Hepatocyte (in vitro differentiated cells): ENCODE data around the gene MEP1B. TPM values are rescaled to one million over a fixed set of nuclear protein-coding genes. Genes with fewer than 3 reads are reported as not detected.
"Not testable (repeated sequence)": the region's sequence is repeated elsewhere in the genome, so short reads cannot be mapped to it uniquely, and the experiment has no call there.

Source experiments
- DNase-seq: peaks from one replicate; pipeline ENCODE4 v3.0.0-alpha.2; 2016; ENCODE audit warnings: low spot score
- H2AFZ ChIP-seq: fragments of 200-600 bp; sonication (generic); 2 replicates; pipeline ENCODE4 v1.6.0; 2016; ENCODE audit warnings: antibody characterized with exemption, mild to moderate bottlenecking
- H3K27ac ChIP-seq: fragments of 200-600 bp; sonication (generic); 2 replicates; pipeline ENCODE4 v1.5.1; 2016; ENCODE audit warnings: mild to moderate bottlenecking
- H3K27me3 ChIP-seq: fragments of 200-600 bp; sonication (generic); 2 replicates; pipeline ENCODE4 v1.6.1; 2016
- H3K36me3 ChIP-seq: fragments of 200-600 bp; sonication (generic); replicated peaks from 2 replicates; pipeline ENCODE4 v1.5.1; 2016; ENCODE audit warnings: low read depth; ENCODE audit not compliant: insufficient read depth
- H3K4me1 ChIP-seq: fragments of 200-600 bp; sonication (generic); 2 replicates; pipeline ENCODE4 v1.5.1; 2016; ENCODE audit warnings: mild to moderate bottlenecking, moderate library complexity; ENCODE audit not compliant: insufficient read depth
- H3K4me2 ChIP-seq: fragments of 200-600 bp; sonication (generic); 2 replicates; pipeline ENCODE4 v1.6.0; 2016
- H3K4me3 ChIP-seq: fragments of 200-600 bp; sonication (generic); 2 replicates; pipeline ENCODE4 v1.5.1; 2016; ENCODE audit warnings: mild to moderate bottlenecking
- H3K79me2 ChIP-seq: fragments of 200-600 bp; sonication (generic); 2 replicates; pipeline ENCODE4 v1.6.0; 2017; ENCODE audit warnings: mild to moderate bottlenecking
- H3K9me2 ChIP-seq: fragments of 200-600 bp; sonication (generic); replicated peaks from 2 replicates; pipeline ENCODE4 v1.6.0; 2017; ENCODE audit warnings: mild to moderate bottlenecking; ENCODE audit not compliant: insufficient read depth
- H3K9me3 ChIP-seq: fragments of 200-600 bp; sonication (generic); 2 replicates; pipeline ENCODE4 v1.5.1; 2016; ENCODE audit warnings: low read depth, mild to moderate bottlenecking
- H4K20me1 ChIP-seq: fragments of 200-600 bp; sonication (generic); 2 replicates; pipeline ENCODE4 v1.6.0; 2016; ENCODE audit warnings: mild to moderate bottlenecking; ENCODE audit not compliant: insufficient read depth, poor library complexity, severe bottlenecking
- EZH2 ChIP-seq: fragments of 200-600 bp; sonication (generic); IDR thresholded peaks from 2 replicates; pipeline ENCODE4 v1.6.1; 2016; ENCODE audit warnings: antibody characterized with exemption, mild to moderate bottlenecking, borderline replicate concordance
- EZH2phosphoT487 ChIP-seq: fragments of 200-600 bp; sonication (generic); IDR thresholded peaks from one replicate; pipeline ENCODE4 v1.6.1; 2018; ENCODE audit warnings: antibody characterized with exemption, mild to moderate bottlenecking, low read depth, moderate library complexity; ENCODE audit not compliant: unreplicated experiment, severe bottlenecking
- WGBS: methylation state at CpG from one replicate; pipeline ENCODE4 v1.1.6; 2016; ENCODE audit warnings: low lambda C conversion rate; ENCODE audit errors: missing lambda C conversion rate; 5-methylcytosine and 5-hydroxymethylcytosine counted together
- polyA plus RNA-seq: library from polyadenylated mRNA; unstranded; fragments of >200 nt; fragmentation: Nextera tagmentation; extraction: Ambion mirVana; gene quantifications from 2 replicates; pipeline ENCODE4 v1.2.1, GENCODE V29; 2016
- total RNA-seq: library from RNA; depleted of rRNA; stranded (reverse); fragments of >200 nt; gene quantifications from 2 replicates; pipeline ENCODE4 v1.2.3, GENCODE V29; 2014
- TF ChIP-seq, protein P1 (sequence below): fragments of 200-600 bp; sonication (generic); IDR thresholded peaks from 2 replicates; pipeline ENCODE4 v1.5.1; 2016; ENCODE audit warnings: antibody characterized with exemption, mild to moderate bottlenecking; ENCODE audit not compliant: poor library complexity

Gene MEP1B
- total and polyA plus RNA-seq, 2 experiments from 2014 or later = 0.22 to 2.3 TPM

DNA sequence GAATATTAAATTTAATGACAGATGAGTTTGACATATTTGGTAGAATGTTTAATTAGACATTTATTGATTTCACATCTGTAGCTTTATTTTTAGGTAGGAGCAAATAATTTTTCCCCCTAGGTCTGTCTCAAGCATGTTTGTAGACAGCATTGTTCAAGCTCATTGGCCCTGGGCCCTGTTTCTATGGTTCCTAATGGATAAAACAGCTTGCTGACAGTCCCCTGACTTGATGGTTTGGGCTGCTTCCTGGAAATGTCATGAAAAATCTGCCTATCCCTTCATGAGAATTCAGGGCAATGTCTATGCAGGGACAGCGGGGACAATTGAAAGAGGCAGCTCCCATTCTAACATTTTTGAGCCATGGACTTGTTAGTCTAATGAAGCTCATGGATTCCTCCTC, 14.6 kb upstream of the MEP1B start:
- H3K27ac ChIP-seq = no peak overlapping the region
- H3K4me3 ChIP-seq = no peak overlapping the region
- no peaks in the 10 kb centered on the region for H3K9me3 ChIP-seq
- H3K4me1 ChIP-seq = no peaks in the 10 kb centered on the region
- no peaks in the 10 kb centered on the region for H3K27me3 ChIP-seq
- H4K20me1 ChIP-seq = no peaks in the 10 kb centered on the region
- H2AFZ ChIP-seq = no peak overlapping the region
- no peak for DNase-seq
- H3K79me2 ChIP-seq = no peaks in the 10 kb centered on the region
- WGBS = 90% methylated on average over 1 of the region's 1 CpG
- no peaks in the 10 kb centered on the region for H3K36me3 ChIP-seq
- no peak overlapping the region for H3K4me2 ChIP-seq
- TF ChIP-seq, protein P1, sequence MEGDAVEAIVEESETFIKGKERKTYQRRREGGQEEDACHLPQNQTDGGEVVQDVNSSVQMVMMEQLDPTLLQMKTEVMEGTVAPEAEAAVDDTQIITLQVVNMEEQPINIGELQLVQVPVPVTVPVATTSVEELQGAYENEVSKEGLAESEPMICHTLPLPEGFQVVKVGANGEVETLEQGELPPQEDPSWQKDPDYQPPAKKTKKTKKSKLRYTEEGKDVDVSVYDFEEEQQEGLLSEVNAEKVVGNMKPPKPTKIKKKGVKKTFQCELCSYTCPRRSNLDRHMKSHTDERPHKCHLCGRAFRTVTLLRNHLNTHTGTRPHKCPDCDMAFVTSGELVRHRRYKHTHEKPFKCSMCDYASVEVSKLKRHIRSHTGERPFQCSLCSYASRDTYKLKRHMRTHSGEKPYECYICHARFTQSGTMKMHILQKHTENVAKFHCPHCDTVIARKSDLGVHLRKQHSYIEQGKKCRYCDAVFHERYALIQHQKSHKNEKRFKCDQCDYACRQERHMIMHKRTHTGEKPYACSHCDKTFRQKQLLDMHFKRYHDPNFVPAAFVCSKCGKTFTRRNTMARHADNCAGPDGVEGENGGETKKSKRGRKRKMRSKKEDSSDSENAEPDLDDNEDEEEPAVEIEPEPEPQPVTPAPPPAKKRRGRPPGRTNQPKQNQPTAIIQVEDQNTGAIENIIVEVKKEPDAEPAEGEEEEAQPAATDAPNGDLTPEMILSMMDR = no peak
- TF ChIP-seq EZH2phosphoT487 (no peak), EZH2 (no peak)
- H3K9me2 ChIP-seq = no peaks in the 10 kb centered on the region

DNA sequence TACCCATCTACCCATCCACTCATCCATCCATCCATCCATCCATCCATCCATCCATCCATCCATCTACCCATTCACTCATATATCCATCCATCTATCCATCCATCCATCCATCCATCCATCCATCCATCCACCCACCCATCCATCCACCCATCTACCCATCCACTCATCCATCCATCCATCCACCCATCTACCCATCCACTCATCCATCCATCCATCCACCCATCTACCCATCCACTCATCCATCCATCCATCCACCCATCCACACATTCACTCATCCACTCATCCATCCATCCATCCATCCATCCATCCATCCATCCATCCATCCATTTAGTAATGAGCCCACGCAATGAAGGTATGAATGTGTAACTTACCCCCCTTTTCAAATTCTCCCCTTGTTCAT, 13.1 kb upstream of the MEP1B start:
- H4K20me1 ChIP-seq, H3K9me2 ChIP-seq, H3K27ac ChIP-seq, H3K79me2 ChIP-seq, H3K9me3 ChIP-seq, H3K4me1 ChIP-seq, H3K27me3 ChIP-seq, H3K4me3 ChIP-seq, H2AFZ ChIP-seq, H3K36me3 ChIP-seq, H3K4me2 ChIP-seq, DNase-seq: not testable (repeated sequence)
- WGBS = 94% methylated on average over 1 of the region's 1 CpG

DNA sequence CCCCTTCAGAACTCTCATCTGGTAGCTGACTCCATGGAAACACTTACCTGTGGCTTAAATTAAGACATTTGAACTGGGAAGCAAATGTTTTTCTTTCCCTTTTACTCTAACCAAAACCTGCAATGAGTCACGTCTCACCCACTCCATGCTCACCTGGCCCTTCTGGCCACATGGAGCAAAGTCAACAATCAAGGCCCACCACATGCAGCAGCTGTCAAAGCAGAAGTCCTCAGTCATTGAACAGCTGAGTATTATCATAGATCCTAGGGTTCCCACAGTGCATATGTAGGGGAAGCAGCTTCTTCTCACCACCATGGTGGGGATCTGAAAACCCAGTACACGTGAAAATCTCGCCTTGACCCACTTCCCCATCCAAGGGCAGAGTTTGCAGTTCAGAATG, 12.3 kb upstream of the MEP1B start:
- Histone ChIP-seq H3K36me3 (no peaks in the 10 kb centered on the region), H3K4me3 (no peak overlapping the region), H3K4me2 (no peak overlapping the region), H3K27ac (no peak overlapping the region), H3K9me3 (no peaks in the 10 kb centered on the region), H3K4me1 (no peaks in the 10 kb centered on the region), H2AFZ (no peak overlapping the region), H3K9me2 (no peaks in the 10 kb centered on the region), H3K27me3 (no peaks in the 10 kb centered on the region), H3K79me2 (no peaks in the 10 kb centered on the region), H4K20me1 (no peaks in the 10 kb centered on the region)
- DNase-seq = no peak
- 71% methylated on average over 3 of the region's 3 CpGs for WGBS
- TF ChIP-seq EZH2 = no peak
- TF ChIP-seq, protein P1 = no peak
- TF ChIP-seq EZH2phosphoT487 = no peak

DNA sequence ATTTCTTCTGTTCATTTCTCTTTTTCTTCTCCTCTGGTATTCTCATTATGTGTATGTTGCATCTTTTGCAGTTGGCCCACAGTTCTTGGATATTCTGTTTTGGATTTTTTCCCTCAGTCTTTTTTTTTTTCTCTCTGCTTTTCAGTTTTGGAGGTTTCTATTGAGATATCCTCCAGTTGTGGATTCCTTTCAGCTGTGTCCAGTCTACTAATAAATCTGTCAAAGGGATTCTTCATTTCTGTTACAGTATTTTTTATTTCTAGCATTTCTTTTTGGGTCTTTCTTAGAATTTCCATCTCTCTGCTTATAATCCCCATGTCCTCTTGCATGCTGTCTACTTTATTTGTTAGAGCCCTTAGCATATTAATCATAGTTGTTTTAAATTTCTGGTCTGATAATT, 6.3 kb upstream of the MEP1B start:
- Histone ChIP-seq H3K4me3 (no peak overlapping the region), H3K4me2 (no peak overlapping the region), H3K9me3 (no peaks in the 10 kb centered on the region), H2AFZ (no peak overlapping the region), H4K20me1 (no peaks in the 10 kb centered on the region), H3K79me2 (no peaks in the 10 kb centered on the region), H3K27me3 (no peaks in the 10 kb centered on the region), H3K27ac (no peak overlapping the region), H3K9me2 (no peaks in the 10 kb centered on the region), H3K36me3 (no peaks in the 10 kb centered on the region), H3K4me1 (no peaks in the 10 kb centered on the region)
- DNase-seq = no peak
- TF ChIP-seq EZH2phosphoT487 (no peak), EZH2 (no peak)
- TF ChIP-seq, protein P1 = no peak
